ENCODE measurements around the gene DRG2.

The DRG2 gene

DNA sequence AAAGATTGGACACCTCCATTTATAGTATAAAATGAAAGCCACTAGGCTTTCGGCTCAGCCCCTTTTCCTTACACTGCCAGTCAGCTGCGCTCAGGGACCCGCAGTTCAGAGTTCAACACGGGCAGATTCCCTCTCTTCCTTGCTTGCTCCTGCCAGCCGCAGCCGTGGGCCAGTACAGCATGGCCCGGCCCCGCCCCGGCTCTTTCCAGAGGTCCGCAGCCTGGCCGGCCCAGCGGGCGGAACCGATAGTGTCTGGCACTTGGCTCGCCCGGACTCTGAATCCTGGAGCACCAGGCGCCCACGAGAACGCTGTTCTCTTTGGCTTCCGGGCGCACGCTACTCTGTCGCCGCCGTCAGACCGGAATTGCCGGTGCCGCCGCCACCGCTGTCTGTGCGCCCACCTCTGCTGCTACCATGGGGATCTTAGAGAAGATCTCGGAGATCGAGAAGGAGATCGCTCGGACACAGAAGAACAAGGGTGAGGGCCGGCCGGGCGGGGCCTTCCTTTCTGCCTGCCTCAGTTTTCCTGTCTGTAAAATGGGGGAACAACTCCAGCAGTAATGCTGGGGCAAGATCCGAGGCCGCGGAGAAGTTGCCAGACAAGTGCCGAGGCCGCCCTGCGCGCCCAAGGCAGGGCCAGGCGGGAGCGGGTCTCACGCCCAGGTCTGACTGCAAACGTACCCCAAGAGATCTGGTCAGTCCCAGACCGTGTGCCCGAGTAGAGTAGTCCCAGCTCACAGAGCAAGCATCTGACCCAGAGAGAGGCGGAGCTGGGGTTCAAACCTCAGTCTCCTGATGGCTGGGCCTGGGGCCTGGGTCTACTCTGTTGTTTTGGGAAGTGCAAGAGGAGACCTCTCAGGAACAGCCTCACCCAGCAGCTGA is at the start of gene DRG2:
Gene DRG2 (plus strand): TSS at position 339 of the 882 bp plus-strand sequence. CDS start 76 bp downstream, at position 415.
- peak; percentile 94 for DNase-seq (ENCODE audit: low spot score)
- Histone ChIP-seq H3K27ac (peak within 1 kb of the TSS; percentile 59 to 86), H3K4me3 (peak within 1 kb of the TSS; percentile 85)
- TF ChIP-seq, protein P1, sequence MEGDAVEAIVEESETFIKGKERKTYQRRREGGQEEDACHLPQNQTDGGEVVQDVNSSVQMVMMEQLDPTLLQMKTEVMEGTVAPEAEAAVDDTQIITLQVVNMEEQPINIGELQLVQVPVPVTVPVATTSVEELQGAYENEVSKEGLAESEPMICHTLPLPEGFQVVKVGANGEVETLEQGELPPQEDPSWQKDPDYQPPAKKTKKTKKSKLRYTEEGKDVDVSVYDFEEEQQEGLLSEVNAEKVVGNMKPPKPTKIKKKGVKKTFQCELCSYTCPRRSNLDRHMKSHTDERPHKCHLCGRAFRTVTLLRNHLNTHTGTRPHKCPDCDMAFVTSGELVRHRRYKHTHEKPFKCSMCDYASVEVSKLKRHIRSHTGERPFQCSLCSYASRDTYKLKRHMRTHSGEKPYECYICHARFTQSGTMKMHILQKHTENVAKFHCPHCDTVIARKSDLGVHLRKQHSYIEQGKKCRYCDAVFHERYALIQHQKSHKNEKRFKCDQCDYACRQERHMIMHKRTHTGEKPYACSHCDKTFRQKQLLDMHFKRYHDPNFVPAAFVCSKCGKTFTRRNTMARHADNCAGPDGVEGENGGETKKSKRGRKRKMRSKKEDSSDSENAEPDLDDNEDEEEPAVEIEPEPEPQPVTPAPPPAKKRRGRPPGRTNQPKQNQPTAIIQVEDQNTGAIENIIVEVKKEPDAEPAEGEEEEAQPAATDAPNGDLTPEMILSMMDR (IDR thresholded peaks at IDR 0.05) = no peak

- peak overlapping the region; percentile 95 for H3K4me3 ChIP-seq
- TF ChIP-seq, protein P1 (IDR thresholded peaks at IDR 0.05) = no peak
- no peak for DNase-seq (ENCODE audit: low spot score)
- peak overlapping the region; percentile 60 to 90 for H3K27ac ChIP-seq
Measured at GRCh38 chr17:18038149-18038850, 49.4 kb upstream of the DRG2 start.

DNA sequence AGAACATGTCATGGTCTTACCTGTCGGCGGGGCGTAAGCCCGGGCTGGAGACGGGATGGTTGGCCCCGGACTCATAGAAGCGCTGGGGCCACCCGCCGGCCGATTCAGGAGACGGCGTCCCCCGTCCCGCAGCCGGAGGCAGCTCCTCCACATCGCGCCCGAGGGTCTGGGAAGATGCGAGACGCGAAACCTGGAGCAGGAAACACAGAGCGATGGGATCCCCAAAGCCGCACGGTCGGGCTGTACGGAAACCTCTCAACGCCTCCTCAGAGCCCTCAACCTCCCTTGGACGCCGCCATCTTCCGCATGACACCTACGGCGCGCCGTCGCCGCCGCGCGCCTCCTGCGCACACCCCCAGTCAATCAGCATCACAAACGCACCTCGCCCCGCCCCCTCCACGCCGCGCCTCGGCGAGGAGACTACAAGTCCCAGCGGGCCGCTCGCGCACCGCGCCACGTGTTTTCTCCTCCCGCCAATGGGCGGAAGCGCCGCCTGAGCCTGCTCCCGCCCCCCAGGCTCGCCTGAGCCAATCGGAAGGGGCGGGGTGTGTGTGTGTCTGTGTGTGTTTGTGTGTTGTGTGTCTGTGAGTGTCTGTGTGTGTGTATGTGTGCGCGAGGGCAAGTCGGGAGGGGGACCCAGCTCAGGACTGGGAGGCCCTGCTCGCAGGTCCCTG is 48.8 kb upstream of the DRG2 start, which contains the start of the genes ATPAF2 and GID4:
Gene ATPAF2 (minus strand): TSS at position 308 of the 674 bp plus-strand sequence. CDS start 155 bp downstream, at position 153.
Gene GID4 (plus strand): TSS at position 548 of the 674 bp plus-strand sequence. CDS start 57 bp downstream, at position 605.
- DNase-seq (ENCODE audit: low spot score) = peak; percentile 99
- Histone ChIP-seq H3K4me3 (peak within 1 kb of the TSS; percentile 95), H3K27ac (peak within 1 kb of the TSS; percentile 68 to 90)
- TF ChIP-seq, protein P1 (IDR thresholded peaks at IDR 0.05) = no peak

DNA sequence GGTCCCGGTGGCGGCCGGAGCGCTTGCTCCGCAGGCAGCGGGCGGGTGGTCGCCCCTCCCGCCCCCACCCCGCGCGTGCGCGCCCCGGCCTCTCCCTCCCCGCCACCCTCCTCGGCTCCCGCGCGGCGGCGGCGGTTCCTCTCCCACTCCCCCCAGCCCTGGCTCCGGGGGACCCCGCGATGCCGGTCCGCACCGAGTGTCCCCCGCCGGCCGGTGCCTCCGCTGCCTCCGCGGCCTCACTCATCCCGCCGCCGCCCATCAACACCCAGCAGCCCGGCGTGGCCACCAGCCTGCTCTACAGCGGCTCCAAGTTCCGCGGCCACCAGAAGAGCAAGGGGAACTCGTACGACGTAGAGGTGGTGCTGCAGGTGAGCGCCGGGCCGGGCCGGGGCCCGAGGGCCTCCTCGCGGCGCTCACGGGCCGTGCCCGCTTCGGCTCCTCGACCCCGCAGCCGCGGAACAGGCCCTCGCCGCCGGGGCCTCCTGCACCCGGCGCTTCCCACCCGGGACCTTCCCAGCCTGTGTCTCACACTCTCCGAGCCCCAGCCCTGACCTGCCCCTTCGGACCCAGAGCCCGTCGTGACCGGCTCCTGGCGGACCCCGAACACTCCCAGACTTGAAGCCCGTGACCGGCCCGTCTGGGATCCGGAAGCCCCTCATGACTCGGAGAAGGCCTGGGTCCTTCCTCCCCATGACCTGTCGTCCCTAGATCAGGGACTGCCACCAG is 48.0 kb upstream of the DRG2 start:
- TF ChIP-seq, protein P1 (IDR thresholded peaks at IDR 0.05) = no peak
- DNase-seq (ENCODE audit: low spot score) = no peak
- H3K27ac ChIP-seq = peak overlapping the region; percentile 68 to 90
- H3K4me3 ChIP-seq = peak overlapping the region; percentile 95

DNA sequence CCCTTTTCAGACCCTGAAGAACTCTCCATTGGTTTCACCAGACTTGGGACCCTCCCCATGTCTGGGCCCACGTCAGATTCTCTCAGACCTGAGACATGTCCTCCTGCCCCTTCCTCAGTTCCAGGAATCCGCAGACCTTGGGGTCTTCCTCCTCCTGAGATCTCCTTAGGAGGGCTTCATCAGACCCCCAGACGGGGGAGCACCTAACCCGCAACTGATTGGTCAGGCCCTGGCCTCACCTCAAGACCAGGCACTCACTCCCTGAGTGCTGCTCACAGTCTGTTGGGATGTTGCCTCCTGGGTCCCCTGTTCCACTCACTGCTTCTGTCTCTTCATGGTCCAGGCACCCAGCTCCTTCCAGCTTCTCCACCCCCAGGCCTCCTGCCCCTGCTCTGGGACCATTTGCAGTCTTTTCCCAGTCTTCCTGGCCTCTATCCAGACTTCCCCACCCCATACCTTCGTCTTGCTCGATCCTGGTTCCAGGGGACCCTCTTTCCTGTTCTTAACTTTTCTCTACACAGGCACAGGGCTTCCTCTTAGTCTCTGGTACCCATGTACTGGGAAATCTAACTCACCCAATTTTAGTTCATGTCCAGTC is 47.4 kb upstream of the DRG2 start:
- H3K4me3 ChIP-seq = peak overlapping the region; percentile 95
- no peak for DNase-seq (ENCODE audit: low spot score)
- H3K27ac ChIP-seq = no peak overlapping the region
- TF ChIP-seq, protein P1 (IDR thresholded peaks at IDR 0.05) = no peak

- H3K4me3 ChIP-seq = no peak overlapping the region
- DNase-seq (ENCODE audit: low spot score) = no peak
- H3K27ac ChIP-seq = no peak overlapping the region
- TF ChIP-seq, protein P1 (IDR thresholded peaks at IDR 0.05) = no peak
Measured at GRCh38 chr17:18041776-18042175, 46.0 kb upstream of the DRG2 start.
